ENCODE data around the gene OR5V1. TPM values are rescaled to one million over a fixed set of nuclear protein-coding genes. Genes with fewer than 3 reads are reported as not detected.
"Not testable (repeated sequence)": the region's sequence is repeated elsewhere in the genome, so short reads cannot be mapped to it uniquely, and the experiment has no call there.

OR5V1 gene
- total and polyA plus RNA-seq, 8 donors, result not detected

- Histone ChIP-seq H3K4me3 (no peak overlapping the region), H3K9me3 (no peaks in the 10 kb centered on the region), H3K4me1 (no peaks in the 10 kb centered on the region), H3K27ac (no peak overlapping the region), H3K27me3 (no peaks in the 10 kb centered on the region), H3K36me3 (no peaks in the 10 kb centered on the region)
- TF ChIP-seq CTCF (IDR thresholded peaks at IDR 0.05), result no peak
- intact Hi-C loops (cut with DNase I), result no loop called here
- ATAC-seq, result no peak
- DNase-seq, result no peak
- 52 to 55% methylated on average over 3 of the region's 3 CpGs for WGBS, 2 donors
- FAIRE-seq, result no peak
Measured at GRCh38 chr6:29345380-29345779, 23.3 kb downstream of the OR5V1 start.

GRCh38 chr6:29336269-29336668 is 32.4 kb downstream of the OR5V1 start:
- DNase-seq (no peak), FAIRE-seq (no peak), ATAC-seq (no peak)
- H3K4me3 ChIP-seq, result no peak overlapping the region
- H3K4me1 ChIP-seq, result no peaks in the 10 kb centered on the region
- no peak overlapping the region for H3K27ac ChIP-seq
- no peaks in the 10 kb centered on the region for H3K27me3 ChIP-seq
- 39 to 62% methylated on average over 2 of the region's 2 CpGs for WGBS, 2 donors
- intact Hi-C loops (cut with DNase I), result no loop called here
- H3K9me3 ChIP-seq, result no peaks in the 10 kb centered on the region
- no peaks in the 10 kb centered on the region for H3K36me3 ChIP-seq
- no peak for TF ChIP-seq CTCF (IDR thresholded peaks at IDR 0.05)

GRCh38 chr6:29332676-29333075 is 36.0 kb downstream of the OR5V1 start:
- no peak for TF ChIP-seq CTCF (IDR thresholded peaks at IDR 0.05)
- no peak for FAIRE-seq
- Histone ChIP-seq H3K36me3 (no peaks in the 10 kb centered on the region), H3K27ac (no peak overlapping the region), H3K4me3 (no peak overlapping the region), H3K27me3 (no peaks in the 10 kb centered on the region), H3K9me3 (no peaks in the 10 kb centered on the region), H3K4me1 (no peaks in the 10 kb centered on the region)
- ATAC-seq, result no peak
- intact Hi-C loops (cut with DNase I), result no loop called here
- DNase-seq, result no peak

- no peak for TF ChIP-seq CTCF (IDR thresholded peaks at IDR 0.05)
- no peak overlapping the region for H3K27ac ChIP-seq
- H3K27me3 ChIP-seq, result peaks cover 0 to 11% (median 4%) of the 10 kb centered on the region in 4 donors
- H3K4me3 ChIP-seq, result no peak overlapping the region
- no peak for FAIRE-seq
- H3K9me3 ChIP-seq, result no peaks in the 10 kb centered on the region
- 35 to 41% methylated on average over 4 of the region's 4 CpGs for WGBS, 2 donors
- no peaks in the 10 kb centered on the region for H3K4me1 ChIP-seq
- no peak for ATAC-seq
- no peak for DNase-seq
- intact Hi-C loops (cut with DNase I), result no loop called here
- no peaks in the 10 kb centered on the region for H3K36me3 ChIP-seq
Measured at GRCh38 chr6:29325777-29326176, 42.9 kb downstream of the OR5V1 start.

GRCh38 chr6:29323332-29323731 is 45.3 kb downstream of the OR5V1 start:
- H3K36me3 ChIP-seq; H3K4me1 ChIP-seq; H3K9me3 ChIP-seq; intact Hi-C loops (cut with DNase I); H3K27ac ChIP-seq; ATAC-seq; H3K4me3 ChIP-seq; FAIRE-seq; DNase-seq: not testable (repeated sequence)
- peaks cover 0 to 11% (median 4%) of the 10 kb centered on the region in 4 donors for H3K27me3 ChIP-seq

GRCh38 chr6:29319931-29320330 is 48.7 kb downstream of the OR5V1 start:
- H3K4me1 ChIP-seq, result no peaks in the 10 kb centered on the region
- H3K36me3 ChIP-seq, result no peaks in the 10 kb centered on the region
- intact Hi-C loops (cut with DNase I), result no loop called here
- H3K9me3 ChIP-seq, result no peaks in the 10 kb centered on the region
- TF ChIP-seq CTCF (IDR thresholded peaks at IDR 0.05), result no peak
- DNase-seq, result no peak
- no peak overlapping the region for H3K4me3 ChIP-seq
- H3K27ac ChIP-seq, result no peak overlapping the region
- H3K27me3 ChIP-seq, result peaks cover 0 to 4% (median under 1%) of the 10 kb centered on the region in 4 donors
- no peak for ATAC-seq
- WGBS, 2 donors, result 59 to 64% methylated on average over 2 of the region's 2 CpGs
- FAIRE-seq, result no peak

Measured in pancreas (tissue), 10 donors.